ENCODE measurements around the gene EVL.
A peak's percentile ranks its signal among the peaks of the same experiment; 100 is the strongest.
"Not testable (repeated sequence)": the region's sequence is repeated elsewhere in the genome, so short reads cannot be mapped to it uniquely, and the experiment has no call there.

EVL gene

GRCh38 chr14:100064335-100065092 lies 708 bp upstream of the EVL start:
- peaks cover 54% of the 10 kb centered on the region for H3K4me1 Mint-ChIP-seq
- CTCF ChIA-PET, result interaction anchor here (0.8 to 22.9 kb wide), 5 partner anchors 16 to 160 kb away, joined by 3 to 488 read pairs (median 4); no protein-coding TSS in a partner anchor
- H3K27ac Mint-ChIP-seq, result peak overlapping the region; percentile 99
- not testable (repeated sequence) for H3K27me3 Mint-ChIP-seq, H3K9me3 Mint-ChIP-seq, DNase-seq
- H3K4me3 Mint-ChIP-seq, result peak overlapping the region; percentile 90
- peaks cover 39% of the 10 kb centered on the region for H3K36me3 Mint-ChIP-seq

- Mint-ChIP-seq H3K9me3 (no peaks in the 10 kb centered on the region), H3K4me3 (peak overlapping the region; percentile 90), H3K4me1 (peaks cover 48% of the 10 kb centered on the region), H3K27me3 (no peaks in the 10 kb centered on the region), H3K36me3 (peaks cover 54% of the 10 kb centered on the region), H3K27ac (peak overlapping the region; percentile 99)
- peak; percentile 89 for DNase-seq
- CTCF ChIA-PET, result interaction anchor here (1.6 to 22.9 kb wide), 5 partner anchors 9 to 158 kb away, joined by 4 to 488 read pairs (median 13); no protein-coding TSS in a partner anchor
Measured at GRCh38 chr14:100065942-100066574, 836 bp downstream of the EVL start.

- Mint-ChIP-seq H3K27me3 (no peaks in the 10 kb centered on the region), H3K4me1 (peaks cover 47% of the 10 kb centered on the region), H3K9me3 (no peaks in the 10 kb centered on the region), H3K4me3 (peak overlapping the region; percentile 90), H3K36me3 (peaks cover 61% of the 10 kb centered on the region), H3K27ac (peak overlapping the region; percentile 99)
- CTCF ChIA-PET, result interaction anchor here (1.2 to 22.9 kb wide), 5 partner anchors 10 to 126 kb away, joined by 3 to 488 read pairs (median 13); no protein-coding TSS in a partner anchor
- DNase-seq, result peak; percentile 42
Measured at GRCh38 chr14:100066962-100067361, 1.7 kb downstream of the EVL start.

- Mint-ChIP-seq H3K36me3 (peaks cover 64% of the 10 kb centered on the region), H3K9me3 (no peaks in the 10 kb centered on the region), H3K4me1 (peaks cover 46% of the 10 kb centered on the region), H3K27me3 (no peaks in the 10 kb centered on the region), H3K27ac (peak overlapping the region; percentile 99), H3K4me3 (peak overlapping the region; percentile 90)
- CTCF ChIA-PET, result interaction anchor here (0.8 to 22.9 kb wide), 7 partner anchors 10 to 157 kb away, joined by 3 to 488 read pairs (median 13); no protein-coding TSS in a partner anchor
- DNase-seq, result peak; percentile 51
Measured at GRCh38 chr14:100067481-100067880, 2.3 kb downstream of the EVL start.

- CTCF ChIA-PET, result interaction anchor here (0.7 to 22.9 kb wide), 8 partner anchors 11 to 156 kb away, joined by 3 to 488 read pairs (median 18); no protein-coding TSS in a partner anchor
- Mint-ChIP-seq H3K27ac (peak overlapping the region; percentile 99), H3K9me3 (no peaks in the 10 kb centered on the region), H3K36me3 (peaks cover 72% of the 10 kb centered on the region), H3K4me1 (peaks cover 46% of the 10 kb centered on the region), H3K27me3 (no peaks in the 10 kb centered on the region), H3K4me3 (peak overlapping the region; percentile 90)
- peak; percentile 92 for DNase-seq
Measured at GRCh38 chr14:100067971-100068959, 3.0 kb downstream of the EVL start.

GRCh38 chr14:100069161-100069800 lies 4.1 kb downstream of the EVL start:
- DNase-seq, result peak; percentile 45
- Mint-ChIP-seq H3K36me3 (peaks cover 81% of the 10 kb centered on the region), H3K4me1 (peaks cover 46% of the 10 kb centered on the region), H3K27me3 (no peaks in the 10 kb centered on the region), H3K4me3 (peak overlapping the region; percentile 90), H3K9me3 (no peaks in the 10 kb centered on the region), H3K27ac (peak overlapping the region; percentile 99)
- CTCF ChIA-PET, result interaction anchor here (0.9 to 22.9 kb wide), 6 partner anchors 11 to 155 kb away, joined by 3 to 488 read pairs (median 41); no protein-coding TSS in a partner anchor

GRCh38 chr14:100070310-100070709 lies 5.1 kb downstream of the EVL start:
- CTCF ChIA-PET, result interaction anchor here (0.8 to 22.9 kb wide), 9 partner anchors 9 to 171 kb away, joined by 3 to 488 read pairs (median 17); no protein-coding TSS in a partner anchor
- Mint-ChIP-seq H3K9me3 (no peaks in the 10 kb centered on the region), H3K36me3 (peaks cover 90% of the 10 kb centered on the region), H3K27me3 (no peaks in the 10 kb centered on the region), H3K4me1 (peaks cover 48% of the 10 kb centered on the region), H3K27ac (peak overlapping the region; percentile 99), H3K4me3 (peak overlapping the region; percentile 90)
- peak; percentile 53 for DNase-seq

- peaks cover 93% of the 10 kb centered on the region for H3K36me3 Mint-ChIP-seq
- peak overlapping the region; percentile 81 for H3K27ac Mint-ChIP-seq
- peaks cover 60% of the 10 kb centered on the region for H3K4me1 Mint-ChIP-seq
- H3K27me3 Mint-ChIP-seq, result no peaks in the 10 kb centered on the region
- H3K4me3 Mint-ChIP-seq, result peak overlapping the region; percentile 90
- CTCF ChIA-PET, result interaction anchor here (1.5 to 22.9 kb wide), 11 partner anchors 9 to 150 kb away, joined by 3 to 488 read pairs (median 18); no protein-coding TSS in a partner anchor
- DNase-seq, result peak; percentile 43
- no peaks in the 10 kb centered on the region for H3K9me3 Mint-ChIP-seq
Measured at GRCh38 chr14:100071545-100071944, 6.3 kb downstream of the EVL start.

GRCh38 chr14:100072783-100073346 lies 7.6 kb downstream of the EVL start:
- H3K9me3 Mint-ChIP-seq, result no peaks in the 10 kb centered on the region
- CTCF ChIA-PET, result interaction anchor here (0.7 to 22.9 kb wide), 14 partner anchors 7 to 149 kb away, joined by 3 to 488 read pairs (median 10); no protein-coding TSS in a partner anchor
- peak; percentile 78 for DNase-seq
- peaks cover 73% of the 10 kb centered on the region for H3K4me1 Mint-ChIP-seq
- H3K36me3 Mint-ChIP-seq, result peaks cover 93% of the 10 kb centered on the region
- peak overlapping the region; percentile 73 for H3K4me3 Mint-ChIP-seq
- no peaks in the 10 kb centered on the region for H3K27me3 Mint-ChIP-seq
- peak overlapping the region; percentile 97 for H3K27ac Mint-ChIP-seq

- H3K4me1 Mint-ChIP-seq, result peaks cover 80% of the 10 kb centered on the region
- peak; percentile 41 for DNase-seq
- CTCF ChIA-PET, result interaction anchor here (0.7 to 22.9 kb wide), 9 partner anchors 6 to 119 kb away, joined by 3 to 488 read pairs (median 10); partner anchors contain the start of gene EVL
- H3K27me3 Mint-ChIP-seq, result no peaks in the 10 kb centered on the region
- H3K27ac Mint-ChIP-seq, result peak overlapping the region; percentile 97
- H3K9me3 Mint-ChIP-seq, result no peaks in the 10 kb centered on the region
- H3K4me3 Mint-ChIP-seq, result peak overlapping the region; percentile 73
- H3K36me3 Mint-ChIP-seq, result peaks cover 89% of the 10 kb centered on the region
Measured at GRCh38 chr14:100073576-100074430, 8.6 kb downstream of the EVL start.

GRCh38 chr14:100074431-100075100 lies 9.3 kb downstream of the EVL start:
- DNase-seq, result no peak
- Mint-ChIP-seq H3K36me3 (peaks cover 88% of the 10 kb centered on the region), H3K4me3 (peak overlapping the region; percentile 73), H3K27me3 (no peaks in the 10 kb centered on the region), H3K27ac (peak overlapping the region; percentile 97), H3K4me1 (peaks cover 88% of the 10 kb centered on the region), H3K9me3 (no peaks in the 10 kb centered on the region)
- CTCF ChIA-PET, result interaction anchor here (0.7 to 22.9 kb wide), 7 partner anchors 6 to 118 kb away, joined by 3 to 488 read pairs (median 43); partner anchors contain the start of gene EVL

All from activated naive CD4-positive, alpha-beta T cell treated with anti-CD3 and anti-CD28 coated beads, Interleukin-2, amount 10 ng/mL, durations not matched to agents 7 days and 5 days (primary cell).